Measurements from ENCODE around the gene NOTUM.

The NOTUM gene

DNA sequence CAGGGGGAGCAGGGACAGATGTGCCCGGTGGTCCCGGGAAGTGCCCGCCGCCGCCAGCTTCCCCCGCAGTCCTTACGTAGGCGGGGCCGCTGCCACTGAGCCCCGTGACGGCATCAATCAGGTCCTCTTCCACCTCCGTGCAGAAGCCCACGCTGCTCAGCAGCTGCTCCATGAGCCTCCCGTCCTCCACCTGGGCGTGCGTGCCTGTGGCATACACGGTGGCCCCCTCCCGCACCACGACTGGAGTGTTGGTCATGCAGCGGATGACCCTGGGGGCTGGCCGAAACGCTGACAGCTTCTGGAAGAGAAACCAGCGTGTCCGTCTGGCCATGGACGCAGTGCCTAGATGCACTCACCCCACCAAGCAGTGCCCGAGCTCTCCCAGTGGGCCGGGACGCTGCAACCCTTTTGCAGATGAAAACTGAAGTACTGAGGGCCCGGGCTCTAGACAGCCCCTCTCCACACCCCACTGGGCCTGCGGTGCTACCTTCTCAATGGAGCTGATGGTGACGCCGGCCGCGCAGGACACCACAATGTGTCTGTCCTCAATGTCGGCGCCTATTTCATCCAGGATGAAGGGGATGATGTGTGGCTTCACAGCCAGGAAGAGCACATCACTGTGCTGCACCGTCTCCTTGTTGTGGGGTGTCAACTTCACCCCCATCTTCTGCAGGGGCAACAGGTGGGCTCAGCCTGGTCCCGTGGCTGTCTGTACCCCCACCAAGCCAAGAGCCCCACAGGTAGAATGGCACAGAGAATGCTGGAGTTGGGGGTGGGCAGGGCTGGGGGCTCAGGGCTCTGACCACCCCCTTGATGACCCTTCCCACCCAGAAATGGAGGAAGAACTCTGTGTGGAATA is 25.9 kb downstream of the NOTUM start:
- no peak for DNase-seq

DNA sequence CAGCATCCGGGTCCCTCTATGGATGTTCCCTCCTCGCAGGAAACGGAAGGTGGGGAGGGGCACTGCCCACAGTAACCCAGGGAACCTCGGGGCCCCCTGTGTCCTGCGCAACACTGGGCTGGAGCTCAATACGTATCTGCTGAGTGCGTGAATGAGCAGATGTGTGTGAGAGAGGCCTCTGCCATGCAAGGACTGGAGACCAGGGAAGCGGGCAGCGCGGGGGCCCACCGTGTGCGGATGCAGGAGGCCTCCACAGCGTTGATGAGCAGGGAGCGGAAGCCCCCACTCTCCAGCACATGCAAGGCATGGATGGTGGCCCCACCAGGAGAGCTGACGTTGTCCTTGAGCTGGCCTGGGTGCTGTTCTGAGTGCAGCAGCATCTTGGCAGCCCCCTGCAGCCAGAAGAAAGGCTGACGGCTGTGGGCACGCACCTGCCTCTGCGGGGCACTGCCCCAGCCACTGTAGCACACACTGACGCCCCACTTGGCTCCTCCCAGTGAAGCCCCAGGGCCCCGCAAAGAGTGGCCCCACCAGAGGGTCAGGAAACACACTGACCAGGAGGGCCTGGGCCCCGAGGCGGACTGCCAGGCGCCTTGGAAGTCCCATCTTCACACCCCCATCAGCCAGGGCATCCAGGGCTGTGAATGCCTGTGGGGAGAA is 26.8 kb downstream of the NOTUM start:
- no peak for DNase-seq

- no peak for DNase-seq
Measured at GRCh38 chr17:81933178-81933699, 27.7 kb downstream of the NOTUM start.

- no peak for DNase-seq
Measured at GRCh38 chr17:81932333-81932983, 28.5 kb downstream of the NOTUM start.

DNA sequence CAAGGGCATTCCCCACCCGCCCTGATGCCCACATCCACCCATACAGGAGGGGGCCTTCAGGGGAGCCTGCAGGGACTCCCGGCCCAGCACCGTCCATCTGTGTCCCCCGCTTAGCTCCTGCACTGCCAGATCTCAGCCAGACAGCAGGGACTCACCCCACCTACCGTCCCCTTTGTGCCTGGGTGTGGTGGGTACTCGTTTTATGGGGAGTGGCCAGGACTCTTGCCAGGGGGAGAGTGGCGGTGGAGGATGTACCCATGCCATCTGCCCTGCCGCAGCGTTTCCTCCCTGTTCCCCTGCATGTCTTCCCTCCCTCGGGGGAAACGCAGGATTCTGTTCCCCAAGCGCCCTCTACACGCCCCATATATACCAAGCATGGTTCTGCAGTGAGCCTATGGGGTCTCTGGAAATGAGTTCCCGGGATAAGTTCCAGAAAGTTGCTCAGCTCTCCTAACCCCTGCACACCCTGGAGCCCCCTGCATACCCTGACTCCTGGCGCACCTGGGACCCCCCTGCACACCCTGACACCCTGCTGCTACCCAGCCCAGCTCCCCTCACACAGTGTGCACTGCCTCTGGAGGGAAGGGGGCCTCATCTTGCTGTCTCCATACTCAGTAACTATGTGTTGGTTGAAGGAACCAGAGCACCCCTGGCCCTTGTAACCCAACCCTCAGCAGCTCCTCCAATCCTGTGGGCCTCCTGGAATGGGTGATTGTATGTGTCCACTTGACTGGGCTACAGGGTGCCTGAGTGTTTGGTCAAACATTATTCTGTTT is 29.2 kb downstream of the NOTUM start:
- DNase-seq: no peak

DNA sequence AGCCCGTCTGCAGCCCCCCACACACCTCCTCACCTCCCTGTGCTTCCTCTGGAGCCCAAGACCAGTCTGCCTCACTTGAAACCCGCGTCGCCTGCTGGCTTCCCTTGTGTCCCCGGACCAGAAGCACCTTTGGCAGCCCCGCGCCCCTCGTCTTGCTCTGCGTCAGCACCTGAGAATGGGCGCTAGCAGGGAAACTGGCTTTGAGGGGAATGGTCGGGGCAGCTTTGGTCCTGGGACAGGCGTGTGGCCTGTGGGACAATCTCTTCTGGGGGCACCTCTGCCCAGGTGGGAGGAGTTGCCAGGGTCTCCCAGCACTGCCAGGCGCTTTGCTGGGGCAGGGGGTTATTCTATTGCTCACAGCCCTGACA is 29.8 kb downstream of the NOTUM start:
- DNase-seq: no peak

GRCh38 chr17:81930142-81931125 is 30.6 kb downstream of the NOTUM start:
- no peak for DNase-seq

GRCh38 chr17:81929253-81930141 is 31.5 kb downstream of the NOTUM start:
- DNase-seq: no peak

GRCh38 chr17:81928544-81929252 is 32.3 kb downstream of the NOTUM start:
- DNase-seq: no peak

- DNase-seq: peak; percentile 97
Measured at GRCh38 chr17:81927653-81928543, 33.1 kb downstream of the NOTUM start, which contains the start of gene MAFG. Gene MAFG, minus strand, starts transcription at chr17:81927735. Its CDS starts 4,550 bp downstream, at chr17:81923185.

- no peak for DNase-seq
Measured at GRCh38 chr17:81927152-81927652, 33.8 kb downstream of the NOTUM start.

DNA sequence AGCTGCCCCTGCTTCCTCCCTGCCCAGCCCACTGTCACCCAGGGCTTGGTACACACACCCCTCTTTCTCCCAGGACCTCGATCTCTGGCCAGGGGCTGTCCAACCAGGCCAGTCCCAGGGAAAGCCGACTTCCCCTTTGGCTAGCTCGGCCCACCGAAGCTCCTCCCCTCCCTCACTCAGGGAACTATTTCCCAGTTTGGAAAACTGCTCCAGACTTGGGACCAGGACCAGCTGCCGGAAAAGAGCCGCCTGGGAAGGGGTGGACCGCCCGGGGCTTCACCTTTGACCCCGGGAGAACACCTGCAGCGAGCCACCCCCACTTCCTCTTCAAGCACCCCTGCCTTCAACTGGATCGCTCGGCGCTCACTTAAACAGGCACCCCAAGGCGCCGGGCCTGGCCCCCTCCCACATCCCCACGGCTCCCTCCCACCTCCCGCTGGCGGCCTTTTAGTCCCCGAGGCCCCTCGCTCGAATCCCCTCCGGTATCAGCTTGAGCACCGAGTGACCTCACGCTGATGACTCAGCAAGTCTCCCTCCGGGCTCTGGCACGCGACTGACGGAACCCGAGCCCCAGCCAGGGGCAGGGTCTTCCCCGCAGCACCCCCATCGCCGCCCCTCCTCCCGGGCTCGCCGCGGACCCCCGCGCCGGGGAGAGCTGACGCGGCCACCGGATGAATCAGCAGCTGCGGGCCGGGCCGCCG is 34.4 kb downstream of the NOTUM start:
- peak; percentile 55 for DNase-seq

DNA sequence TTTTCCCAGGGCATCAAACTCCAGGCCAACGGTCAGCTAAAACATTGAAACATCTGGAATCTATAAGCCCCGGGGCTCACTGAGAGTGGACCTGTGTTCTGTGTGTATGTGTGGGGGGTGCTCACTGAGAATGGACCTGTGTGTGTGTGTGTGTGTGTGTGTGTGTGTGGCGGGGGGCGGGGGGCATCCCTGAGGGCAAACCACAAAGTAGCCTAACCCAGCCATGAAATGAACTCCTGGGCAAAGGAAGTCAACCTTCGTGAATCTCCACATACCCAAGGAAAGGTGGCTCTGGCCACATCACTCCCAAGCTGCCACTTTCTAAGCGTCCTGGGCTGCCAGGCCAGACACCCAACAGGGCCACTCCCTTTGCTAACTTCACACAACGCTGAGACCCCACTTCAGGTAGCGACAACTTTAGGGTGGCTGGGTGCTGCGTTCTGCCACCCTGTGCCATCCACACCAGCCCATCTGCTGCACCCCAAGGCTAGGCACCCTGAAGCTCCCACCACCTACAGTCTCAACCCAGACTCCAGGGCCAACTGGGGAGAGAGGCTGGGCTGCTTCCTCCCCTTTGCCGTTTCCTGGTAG is 35.0 kb downstream of the NOTUM start:
- DNase-seq: no peak

GRCh38 chr17:81924557-81925532 is 36.1 kb downstream of the NOTUM start:
- no peak for DNase-seq

GRCh38 chr17:81923302-81924260 is 37.4 kb downstream of the NOTUM start:
- DNase-seq: no peak
